HepG2 (cell line): ENCODE results near the gene HES6. TPM values are rescaled to one million over a fixed set of nuclear protein-coding genes. Genes with fewer than 3 reads are reported as not detected.

Experiments used
- ATAC-seq: fragments of 200-7000 bp; cut with Tn5 transposase; 3 replicates; pipeline ENCODE4 v1.9.1; 2020; ENCODE audit warnings: mild to moderate bottlenecking, moderate library complexity
- BruUV-seq: library from RNA; stranded (reverse); fragments of 400-500 nt; replicated peaks from 2 replicates; lab custom pipeline; 2021; lab: Mats Ljungman, UMichigan
- CTCF ChIA-PET: fragments of 300-600 bp; formaldehyde crosslinking; extraction: SDS; loops from one replicate; lab custom pipeline; 2021; ENCODE audit warnings: low total read pairs, inconsistent platforms, low intra/inter-chr PET ratio; lab: Yijun Ruan, JAX
- POLR2A ChIA-PET: fragments of 350-600 bp; sonication (Branson Sonifier 250); formaldehyde crosslinking; loops from one replicate; lab custom pipeline; 2020; ENCODE audit warnings: antibody characterized with exemption, inconsistent platforms; lab: Yijun Ruan, JAX
- DNase-seq: peaks from one replicate; pipeline ENCODE4 v3.0.0-alpha.2; 2015; ENCODE audit warnings: low spot score
- FAIRE-seq: peaks from 3 replicates; lab custom pipeline; 2011; peaks lifted over from hg19 to GRCh38; lab: Jason Lieb, UNC
- H2AFZ ChIP-seq: one replicate; pipeline ENCODE4 v1.6.1; 2011; ENCODE audit warnings: low read length, inconsistent platforms
- H3K27ac ChIP-seq: fragments of 300-600 bp; 3 replicates; pipeline ENCODE4 v1.8.0; 2011; ENCODE audit warnings: mixed run types, mild to moderate bottlenecking, mixed read lengths, low read length, inconsistent platforms; ENCODE audit not compliant: insufficient read depth; ENCODE audit errors: extremely low read length
- H3K27me3 ChIP-seq, 2 experiments: fragments of 200-600 bp in 1 of 2; 2 replicates in 1 of 2; 3 replicates in 1 of 2; pipeline versions ENCODE4 v1.6.0 to v1.8.0; 2011; ENCODE audit warnings: low read length in 2 of 2, mild to moderate bottlenecking in 2 of 2, moderate library complexity in 2 of 2, inconsistent platforms in 1 of 2; ENCODE audit not compliant: insufficient read depth in 2 of 2, control insufficient read depth in 1 of 2
- H3K36me3 ChIP-seq, 2 experiments: fragments of 200-600 bp in 1 of 2; replicated peaks in 1 of 2; 2 replicates in 1 of 2; 3 replicates in 1 of 2; pipeline versions ENCODE4 v1.5.1 to v1.8.0; 2011; ENCODE audit warnings: low read length in 2 of 2, inconsistent platforms in 1 of 2; ENCODE audit not compliant: insufficient read depth in 2 of 2, control insufficient read depth in 1 of 2
- H3K4me1 ChIP-seq: 2 replicates; pipeline ENCODE4 v1.5.1; 2012; ENCODE audit warnings: low read length, inconsistent platforms; ENCODE audit not compliant: insufficient read depth
- H3K4me2 ChIP-seq: 2 replicates; pipeline ENCODE4 v1.6.0; 2011; ENCODE audit warnings: low read depth, low read length, inconsistent platforms
- H3K4me3 ChIP-seq, 3 experiments: fragments of 200-600 bp in 1 of 3; sonication (generic), shearing (Covaris generic) in 1 of 3; replicated peaks in 1 of 3; 2 replicates each; pipeline ENCODE4 v1.5.1; 2011 to 2016; ENCODE audit warnings: low read length in 3 of 3, inconsistent platforms in 2 of 3, low read depth in 2 of 3, mild to moderate bottlenecking in 2 of 3, control low read depth in 1 of 3, mixed read lengths in 1 of 3; ENCODE audit not compliant: insufficient read depth in 1 of 3
- H3K79me2 ChIP-seq: one replicate; pipeline ENCODE4 v1.6.1; 2011; ENCODE audit warnings: low read length, inconsistent platforms; ENCODE audit not compliant: insufficient read depth
- H3K9ac ChIP-seq: 2 replicates; pipeline ENCODE4 v1.6.0; 2011; ENCODE audit warnings: mild to moderate bottlenecking, low read depth, low read length, inconsistent platforms; ENCODE audit not compliant: insufficient read depth
- H3K9me3 ChIP-seq: 2 replicates; pipeline ENCODE4 v1.5.1; 2012; ENCODE audit warnings: mild to moderate bottlenecking, low read length
- H4K20me1 ChIP-seq: 2 replicates; pipeline ENCODE4 v1.6.0; 2011; ENCODE audit warnings: inconsistent platforms, mild to moderate bottlenecking, low read length, moderate library complexity; ENCODE audit not compliant: insufficient read depth
- AGO2 ChIP-seq: fragments of 200-400 bp; formaldehyde crosslinking; optimal IDR thresholded peaks from 2 replicates; pipeline ENCODE3; 2017; ENCODE audit warnings: mild to moderate bottlenecking, low read depth, low read length, moderate library complexity
- GMEB1 ChIP-seq: sonication (generic); formaldehyde crosslinking; IDR thresholded peaks from 2 replicates; pipeline ENCODE4 v1.5.1; 2020; ENCODE audit warnings: missing genetic modification reagents, mild to moderate bottlenecking, borderline replicate concordance
- KAT2B ChIP-seq: fragments of 150-350 bp; IDR thresholded peaks from 2 replicates; pipeline ENCODE4 v1.6.1; 2014; ENCODE audit warnings: low read depth, low read length, borderline replicate concordance
- MAZ ChIP-seq, 2 experiments: sonication (generic) in 1 of 2; formaldehyde crosslinking in 1 of 2; IDR thresholded peaks; 2 replicates each; pipeline versions ENCODE4 v1.5.0 to v1.6.1; 2012 to 2020; ENCODE audit warnings: low read depth in 2 of 2, mild to moderate bottlenecking in 2 of 2, borderline replicate concordance in 1 of 2, improper control_type of control experiment in 1 of 2, low read length in 1 of 2, missing genetic modification reagents in 1 of 2, moderate library complexity in 1 of 2
- STAG1 ChIP-seq: sonication (generic); formaldehyde crosslinking; IDR thresholded peaks from 2 replicates; pipeline ENCODE4 v1.4.0; 2020; ENCODE audit warnings: missing genetic modification reagents
- ZBTB4 ChIP-seq: sonication (generic); formaldehyde crosslinking; IDR thresholded peaks from 2 replicates; pipeline ENCODE4 v1.4.0; 2020; ENCODE audit warnings: missing genetic modification reagents, mild to moderate bottlenecking, borderline replicate concordance
- ZNF687 ChIP-seq: sonication (generic); formaldehyde crosslinking; IDR thresholded peaks from 2 replicates; pipeline ENCODE4 v1.5.1; 2020; ENCODE audit warnings: mild to moderate bottlenecking, missing genetic modification reagents, moderate library complexity
- ZNF781 ChIP-seq: sonication (generic); formaldehyde crosslinking; IDR thresholded peaks from 2 replicates; pipeline ENCODE4 v1.5.1; 2020; ENCODE audit warnings: borderline replicate concordance, mild to moderate bottlenecking, missing genetic modification reagents; ENCODE audit errors: not compliant biosample characterization
- WGBS: methylation state at CpG from one replicate; pipeline ENCODE4 v1.1.6; 2017; ENCODE audit warnings: low lambda C conversion rate; 5-methylcytosine and 5-hydroxymethylcytosine counted together
- in situ Hi-C: cut with HindIII; loops from 2 replicates; pipeline ENCODE4 v1.10.0; 2017; ENCODE audit warnings: low pct_unique_long_range_greater_than_20kb; ENCODE audit not compliant: extremely low pct_ligation_motif_present
- intact Hi-C: fragments of 100-400 bp; cut with micrococcal nuclease; formaldehyde crosslinking; loops from one replicate; pipeline ENCODE4 v1.10.0; 2022; ENCODE audit not compliant: unreplicated experiment
- polyA plus RNA-seq, 8 experiments: library from polyadenylated mRNA; depleted of rRNA in 3 of 8; stranded (reverse) in 7 of 8; unstranded in 1 of 8; fragments of >200 nt; fragmentation: Illumina TruSeq in 4 of 8; extraction: Trizol in 4 of 8; gene quantifications; 2 replicates each; pipeline versions ENCODE4 v1.2.1 to v1.2.3, GENCODE V29; 2011 to 2016; ENCODE audit warnings: low read depth in 4 of 8, missing spikeins in 1 of 8, mixed read lengths in 1 of 8; ENCODE audit not compliant: insufficient read depth in 1 of 8
- total RNA-seq, 5 experiments: library from RNA; depleted of rRNA; stranded (reverse); fragments of >200 nt; fragmentation: Illumina TruSeq; extraction: Trizol; gene quantifications; 2 replicates each; pipeline ENCODE4 v1.2.3, GENCODE V29; 2016; ENCODE audit warnings: low read depth in 1 of 5

The HES6 gene
- total and polyA plus RNA-seq, 2 of the 13 experiments (the other 11 are each of a cell fraction or from before 2014, with no cell fraction given), result 19.5 to 82.8 TPM

GRCh38 chr2:238240757-238241711 lies 1.2 kb upstream of the HES6 start:
- Histone ChIP-seq H3K9ac (no peak overlapping the region), H3K27ac (no peak overlapping the region), H4K20me1 (no peaks in the 10 kb centered on the region), H3K4me1 (peaks cover 57% of the 10 kb centered on the region), H3K27me3 (no peaks in the 10 kb centered on the region; a peak in 1 of 5 replicates), H3K79me2 (no peaks in the 10 kb centered on the region), H3K4me3 (no peak overlapping the region; a peak in 1 of 6 replicates), H3K4me2 (peak overlapping the region; percentile 87; the same call in 1 of the 2 replicates), H2AFZ (no peak overlapping the region), H3K9me3 (no peaks in the 10 kb centered on the region), H3K36me3 (peaks cover 2 to 9% of the 10 kb centered on the region in 2 experiments; a peak in 3 of 5 replicates)
- in situ Hi-C loops, result no loop called here
- CTCF ChIA-PET, result interaction anchor here (1.0 kb wide), 1 partner anchor 38 kb away, joined by 3 read pairs; the partner anchor contains the start of gene ILKAP
- no TSS peak for BruUV-seq
- 82% methylated on average over 64 of the region's 71 CpGs for WGBS
- FAIRE-seq (no peak), ATAC-seq (peak; percentile 22), DNase-seq (no peak)
- POLR2A ChIA-PET, result interaction anchor here (1.5 to 5.2 kb wide), 2 partner anchors 20 to 22 kb away, joined by 4 to 20 read pairs; no protein-coding TSS in a partner anchor
- intact Hi-C loops, result loop anchor here (5.0 kb wide), 1 partner anchor 39 kb away; the partner anchor contains the start of gene ILKAP
- no peak for TF ChIP-seq KAT2B
- TF ChIP-seq MAZ (IDR thresholded peaks at IDR 0.05; ENCODE audit: borderline replicate concordance, low read depth, low read length), result no peak
- 0 out of 2 replicates have a peak, but pooled peaks have one; percentile 28 for TF ChIP-seq MAZ (CRISPR knock-in tag; IDR thresholded peaks at IDR 0.05; ENCODE audit: low read depth)
- TF ChIP-seq ZBTB4, result 0 out of 2 replicates have a peak, but pooled peaks have one; percentile 49
- TF ChIP-seq STAG1 (CRISPR knock-in tag), result no peak
- no peak for TF ChIP-seq ZNF781 (CRISPR knock-in tag)
- 0 out of 2 replicates have a peak, but pooled peaks have one; percentile 28 for TF ChIP-seq ZNF687
- TF ChIP-seq GMEB1, result no peak
- TF ChIP-seq AGO2, result peak; percentile 33
